ENCODE measurements around the gene PUM1. TPM values are rescaled to one million over a fixed set of nuclear protein-coding genes. Genes with fewer than 3 reads are reported as not detected.

Gene PUM1
- total RNA-seq, 1 donor from 2014 or later = 88.6 TPM

- intact Hi-C loops (cut with DNase I) = no loop called here
- Histone ChIP-seq H3K27ac (no peak overlapping the region), H3K36me3 (no peaks in the 10 kb centered on the region), H3K9me3 (no peaks in the 10 kb centered on the region), H3K27me3 (no peaks in the 10 kb centered on the region), H3K4me1 (peaks cover 7% of the 10 kb centered on the region), H3K4me3 (no peak overlapping the region)
- TF ChIP-seq POLR2AphosphoS5 (IDR thresholded peaks at IDR 0.05; ENCODE audit: insufficient read depth in 1 of 2, low read depth in 1 of 2) = no peak
- no peak for TF ChIP-seq POLR2A (IDR thresholded peaks at IDR 0.05)
- no peak for TF ChIP-seq CTCF (IDR thresholded peaks at IDR 0.05)
- no peak for DNase-seq (ENCODE audit: extremely low spot score in 2 of 2)
These were observed 171.0 kb downstream of the PUM1 start for GRCh38 chr1:30894508-30894973.

- TF ChIP-seq POLR2AphosphoS5 (IDR thresholded peaks at IDR 0.05; ENCODE audit: insufficient read depth in 1 of 2, low read depth in 1 of 2) (no peak), CTCF (IDR thresholded peaks at IDR 0.05) (no peak), POLR2A (IDR thresholded peaks at IDR 0.05) (no peak)
- peaks cover 12% of the 10 kb centered on the region for H3K4me1 ChIP-seq
- H3K27ac ChIP-seq = no peak overlapping the region
- H3K9me3 ChIP-seq = no peaks in the 10 kb centered on the region
- no peaks in the 10 kb centered on the region for H3K27me3 ChIP-seq
- no peak overlapping the region for H3K4me3 ChIP-seq
- intact Hi-C loops (cut with DNase I) = no loop called here
- no peak for DNase-seq (ENCODE audit: extremely low spot score in 2 of 2)
- H3K36me3 ChIP-seq = no peaks in the 10 kb centered on the region
These were observed 171.6 kb downstream of the PUM1 start for GRCh38 chr1:30893776-30894507.

GRCh38 chr1:30892671-30893073 lies 172.8 kb downstream of the PUM1 start:
- Histone ChIP-seq H3K4me3 (no peak overlapping the region), H3K27me3 (no peaks in the 10 kb centered on the region), H3K27ac (no peak overlapping the region), H3K9me3 (no peaks in the 10 kb centered on the region), H3K4me1 (peaks cover 24% of the 10 kb centered on the region), H3K36me3 (no peaks in the 10 kb centered on the region)
- intact Hi-C loops (cut with DNase I) = no loop called here
- no peak for DNase-seq (ENCODE audit: extremely low spot score in 2 of 2)
- TF ChIP-seq POLR2AphosphoS5 (IDR thresholded peaks at IDR 0.05; ENCODE audit: insufficient read depth in 1 of 2, low read depth in 1 of 2) (no peak), POLR2A (IDR thresholded peaks at IDR 0.05) (no peak), CTCF (IDR thresholded peaks at IDR 0.05) (no peak)

- intact Hi-C loops (cut with DNase I) = no loop called here
- TF ChIP-seq CTCF (IDR thresholded peaks at IDR 0.05) (no peak), POLR2AphosphoS5 (IDR thresholded peaks at IDR 0.05; ENCODE audit: insufficient read depth in 1 of 2, low read depth in 1 of 2) (no peak), POLR2A (IDR thresholded peaks at IDR 0.05) (no peak)
- Histone ChIP-seq H3K27ac (no peak overlapping the region), H3K4me1 (peaks cover 24% of the 10 kb centered on the region), H3K4me3 (no peak overlapping the region), H3K27me3 (no peaks in the 10 kb centered on the region), H3K36me3 (no peaks in the 10 kb centered on the region), H3K9me3 (no peaks in the 10 kb centered on the region)
- DNase-seq (ENCODE audit: extremely low spot score in 2 of 2) = no peak
These were observed 174.3 kb downstream of the PUM1 start for GRCh38 chr1:30891227-30891552.

- H3K4me1 ChIP-seq = peaks cover 24% of the 10 kb centered on the region
These were observed 174.9 kb downstream of the PUM1 start for GRCh38 chr1:30890502-30891226.

More at GRCh38 chr1:30890502-30891226, 174.9 kb downstream of the PUM1 start:
- intact Hi-C loops (cut with DNase I) = no loop called here
- DNase-seq (ENCODE audit: extremely low spot score in 2 of 2) = no peak
- H3K9me3 ChIP-seq = no peaks in the 10 kb centered on the region
- H3K27ac ChIP-seq = no peak overlapping the region
- H3K27me3 ChIP-seq = no peaks in the 10 kb centered on the region
- H3K36me3 ChIP-seq = no peaks in the 10 kb centered on the region
- no peak overlapping the region for H3K4me3 ChIP-seq
- TF ChIP-seq POLR2AphosphoS5 (IDR thresholded peaks at IDR 0.05; ENCODE audit: insufficient read depth in 1 of 2, low read depth in 1 of 2) (no peak), CTCF (IDR thresholded peaks at IDR 0.05) (no peak), POLR2A (IDR thresholded peaks at IDR 0.05) (no peak)

All from vagina (tissue), 2 donors.